22Rv1 (cell line): ENCODE results near the gene PRDM1.

Experiments used
- H3K27ac ChIP-seq: fragments of 450-650 bp; 2 replicates; pipeline ENCODE4 v1.5.1; 2017
- ZFX ChIP-seq: fragments of 450-650 bp; IDR thresholded peaks from 2 replicates; pipeline ENCODE4 v1.6.1; 2017; ENCODE audit warnings: antibody characterized with exemption, borderline replicate concordance
- TF ChIP-seq, protein P1 (sequence below): fragments of 450-650 bp; IDR thresholded peaks from 2 replicates; pipeline ENCODE4 v1.5.1; 2017; ENCODE audit warnings: mild to moderate bottlenecking

Gene PRDM1

DNA sequence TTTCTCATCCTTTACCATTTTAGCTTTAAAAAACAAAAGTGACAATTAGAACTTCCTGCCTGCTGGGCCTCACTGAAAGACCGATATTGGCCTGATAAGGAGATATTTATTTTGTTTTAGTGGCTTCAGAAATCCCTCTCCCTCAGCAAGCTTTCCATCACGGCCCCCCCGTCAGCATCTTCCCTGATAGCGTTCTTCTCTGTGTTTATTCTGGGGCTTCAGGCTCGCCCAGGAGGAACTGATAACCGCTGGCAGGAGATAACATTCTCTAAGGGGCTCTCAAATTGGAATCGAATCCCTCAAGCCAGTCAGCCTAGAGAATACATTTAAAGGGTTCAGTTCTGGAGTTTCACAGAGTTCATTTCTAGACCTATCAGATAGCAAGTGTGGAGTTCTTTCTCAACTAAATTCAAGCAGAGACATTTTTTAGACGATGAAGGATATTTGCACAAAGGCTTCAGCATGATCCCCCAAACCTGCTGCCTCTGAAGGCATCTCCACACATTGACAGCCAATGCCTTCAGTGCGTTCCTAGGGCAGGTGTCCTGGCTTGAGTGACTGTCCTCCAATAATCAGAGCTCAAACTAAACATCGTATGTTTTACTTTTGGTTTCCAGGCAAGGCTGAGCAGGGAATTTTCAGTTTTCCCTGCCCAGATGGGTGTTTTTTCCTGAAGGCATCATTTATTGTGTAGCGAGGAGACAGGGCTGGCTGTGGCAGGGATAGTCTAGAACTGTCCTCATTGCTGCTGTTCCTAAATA is 17.0 kb downstream of the PRDM1 start:
- H3K27ac ChIP-seq = no peak overlapping the region
- no peak for TF ChIP-seq ZFX
- TF ChIP-seq, protein P1, sequence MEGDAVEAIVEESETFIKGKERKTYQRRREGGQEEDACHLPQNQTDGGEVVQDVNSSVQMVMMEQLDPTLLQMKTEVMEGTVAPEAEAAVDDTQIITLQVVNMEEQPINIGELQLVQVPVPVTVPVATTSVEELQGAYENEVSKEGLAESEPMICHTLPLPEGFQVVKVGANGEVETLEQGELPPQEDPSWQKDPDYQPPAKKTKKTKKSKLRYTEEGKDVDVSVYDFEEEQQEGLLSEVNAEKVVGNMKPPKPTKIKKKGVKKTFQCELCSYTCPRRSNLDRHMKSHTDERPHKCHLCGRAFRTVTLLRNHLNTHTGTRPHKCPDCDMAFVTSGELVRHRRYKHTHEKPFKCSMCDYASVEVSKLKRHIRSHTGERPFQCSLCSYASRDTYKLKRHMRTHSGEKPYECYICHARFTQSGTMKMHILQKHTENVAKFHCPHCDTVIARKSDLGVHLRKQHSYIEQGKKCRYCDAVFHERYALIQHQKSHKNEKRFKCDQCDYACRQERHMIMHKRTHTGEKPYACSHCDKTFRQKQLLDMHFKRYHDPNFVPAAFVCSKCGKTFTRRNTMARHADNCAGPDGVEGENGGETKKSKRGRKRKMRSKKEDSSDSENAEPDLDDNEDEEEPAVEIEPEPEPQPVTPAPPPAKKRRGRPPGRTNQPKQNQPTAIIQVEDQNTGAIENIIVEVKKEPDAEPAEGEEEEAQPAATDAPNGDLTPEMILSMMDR = no peak

DNA sequence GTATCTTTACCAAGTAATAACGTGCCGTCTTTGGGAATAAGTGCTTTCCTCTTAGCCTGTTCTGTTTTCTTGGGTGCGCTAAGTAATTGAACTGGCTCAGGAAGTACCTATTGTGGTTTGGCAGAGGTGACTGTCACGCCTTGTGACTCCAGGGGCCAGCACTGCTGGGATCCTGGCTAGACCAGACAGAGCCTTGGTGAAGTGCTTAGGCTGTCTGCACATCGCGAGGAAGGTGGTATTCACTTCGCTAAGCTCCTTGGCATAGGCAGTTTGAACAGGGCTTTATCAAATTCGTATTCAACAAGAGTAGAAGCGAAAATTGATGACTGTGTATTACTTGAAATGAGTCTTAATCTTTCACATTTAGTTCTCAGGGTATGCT is 17.6 kb downstream of the PRDM1 start:
- no peak overlapping the region for H3K27ac ChIP-seq
- TF ChIP-seq ZFX = no peak
- TF ChIP-seq, protein P1 = no peak

DNA sequence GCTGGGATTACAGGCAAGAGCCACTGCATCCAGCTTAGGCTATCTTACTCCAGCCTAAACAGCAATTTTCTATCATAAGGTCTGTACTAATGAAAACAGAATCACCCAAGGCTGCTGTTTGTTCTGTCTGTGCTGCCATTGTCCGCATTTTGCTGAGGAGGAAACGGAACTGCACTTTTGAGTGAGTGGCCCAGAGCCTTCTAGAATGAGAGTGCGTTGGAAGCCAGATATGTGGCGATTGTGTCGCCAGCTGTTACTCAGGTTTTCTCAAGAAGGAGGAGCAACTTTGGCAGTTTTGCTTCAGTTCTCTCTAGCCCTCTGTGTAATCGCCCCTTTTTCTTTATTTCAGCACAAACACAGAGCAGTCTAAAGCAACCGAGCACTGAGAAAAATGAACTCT is 18.3 kb downstream of the PRDM1 start:
- TF ChIP-seq, protein P1 = no peak
- no peak for TF ChIP-seq ZFX

DNA sequence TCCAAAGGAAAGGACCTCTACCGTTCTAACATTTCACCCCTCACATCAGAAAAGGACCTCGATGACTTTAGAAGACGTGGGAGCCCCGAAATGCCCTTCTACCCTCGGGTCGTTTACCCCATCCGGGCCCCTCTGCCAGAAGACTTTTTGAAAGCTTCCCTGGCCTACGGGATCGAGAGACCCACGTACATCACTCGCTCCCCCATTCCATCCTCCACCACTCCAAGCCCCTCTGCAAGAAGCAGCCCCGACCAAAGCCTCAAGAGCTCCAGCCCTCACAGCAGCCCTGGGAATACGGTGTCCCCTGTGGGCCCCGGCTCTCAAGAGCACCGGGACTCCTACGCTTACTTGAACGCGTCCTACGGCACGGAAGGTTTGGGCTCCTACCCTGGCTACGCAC is 18.8 kb downstream of the PRDM1 start:
- H3K27ac ChIP-seq = no peak overlapping the region
- TF ChIP-seq ZFX = no peak

More for the DNA sequence above, 18.3 kb downstream of the PRDM1 start:
- H3K27ac ChIP-seq = no peak overlapping the region

DNA sequence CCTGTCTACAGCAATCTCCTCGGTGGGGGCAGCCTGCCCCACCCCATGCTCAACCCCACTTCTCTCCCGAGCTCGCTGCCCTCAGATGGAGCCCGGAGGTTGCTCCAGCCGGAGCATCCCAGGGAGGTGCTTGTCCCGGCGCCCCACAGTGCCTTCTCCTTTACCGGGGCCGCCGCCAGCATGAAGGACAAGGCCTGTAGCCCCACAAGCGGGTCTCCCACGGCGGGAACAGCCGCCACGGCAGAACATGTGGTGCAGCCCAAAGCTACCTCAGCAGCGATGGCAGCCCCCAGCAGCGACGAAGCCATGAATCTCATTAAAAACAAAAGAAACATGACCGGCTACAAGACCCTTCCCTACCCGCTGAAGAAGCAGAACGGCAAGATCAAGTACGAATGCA is 19.4 kb downstream of the PRDM1 start:
- no peak overlapping the region for H3K27ac ChIP-seq
- TF ChIP-seq ZFX = no peak
- TF ChIP-seq, protein P1 = no peak

DNA sequence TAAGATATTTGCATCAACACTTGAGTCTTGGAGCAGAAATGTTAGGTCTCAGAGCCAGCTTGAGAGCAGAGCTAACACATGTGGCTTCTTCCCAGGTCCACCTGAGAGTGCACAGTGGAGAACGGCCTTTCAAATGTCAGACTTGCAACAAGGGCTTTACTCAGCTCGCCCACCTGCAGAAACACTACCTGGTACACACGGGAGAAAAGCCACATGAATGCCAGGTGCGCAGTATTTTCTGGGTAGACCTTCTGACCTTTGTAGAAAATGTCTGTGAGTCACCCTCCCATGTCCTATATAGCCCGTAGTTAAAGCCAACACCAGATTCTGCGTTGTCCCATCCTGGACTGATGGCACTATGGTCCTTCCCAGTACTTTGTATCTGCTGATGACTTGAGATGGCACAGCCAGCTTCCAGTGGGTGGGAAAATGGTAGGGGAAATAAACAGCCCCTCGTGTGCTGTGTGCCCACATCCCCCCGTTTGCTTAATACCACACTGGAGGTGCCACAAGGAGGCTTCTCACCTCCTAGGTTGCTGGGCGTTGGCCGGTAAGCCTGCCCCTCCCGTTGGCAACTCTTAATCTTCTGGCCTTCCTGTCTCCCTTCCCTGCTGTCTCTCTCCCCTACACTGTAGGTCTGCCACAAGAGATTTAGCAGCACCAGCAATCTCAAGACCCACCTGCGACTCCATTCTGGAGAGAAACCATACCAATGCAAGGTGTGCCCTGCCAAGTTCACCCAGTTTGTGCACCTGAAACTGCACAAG is 20.3 kb downstream of the PRDM1 start:
- H3K27ac ChIP-seq = no peak overlapping the region
- TF ChIP-seq ZFX = no peak
- TF ChIP-seq, protein P1 = no peak

DNA sequence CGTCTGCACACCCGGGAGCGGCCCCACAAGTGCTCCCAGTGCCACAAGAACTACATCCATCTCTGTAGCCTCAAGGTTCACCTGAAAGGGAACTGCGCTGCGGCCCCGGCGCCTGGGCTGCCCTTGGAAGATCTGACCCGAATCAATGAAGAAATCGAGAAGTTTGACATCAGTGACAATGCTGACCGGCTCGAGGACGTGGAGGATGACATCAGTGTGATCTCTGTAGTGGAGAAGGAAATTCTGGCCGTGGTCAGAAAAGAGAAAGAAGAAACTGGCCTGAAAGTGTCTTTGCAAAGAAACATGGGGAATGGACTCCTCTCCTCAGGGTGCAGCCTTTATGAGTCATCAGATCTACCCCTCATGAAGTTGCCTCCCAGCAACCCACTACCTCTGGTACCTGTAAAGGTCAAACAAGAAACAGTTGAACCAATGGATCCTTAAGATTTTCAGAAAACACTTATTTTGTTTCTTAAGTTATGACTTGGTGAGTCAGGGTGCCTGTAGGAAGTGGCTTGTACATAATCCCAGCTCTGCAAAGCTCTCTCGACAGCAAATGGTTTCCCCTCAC is 21.0 kb downstream of the PRDM1 start:
- H3K27ac ChIP-seq = no peak overlapping the region
- no peak for TF ChIP-seq ZFX
- TF ChIP-seq, protein P1 = no peak
